ENCODE data around the gene IKBIP.
"Not testable (repeated sequence)": the region's sequence is repeated elsewhere in the genome, so short reads cannot be mapped to it uniquely, and the experiment has no call there.

The IKBIP gene

DNA sequence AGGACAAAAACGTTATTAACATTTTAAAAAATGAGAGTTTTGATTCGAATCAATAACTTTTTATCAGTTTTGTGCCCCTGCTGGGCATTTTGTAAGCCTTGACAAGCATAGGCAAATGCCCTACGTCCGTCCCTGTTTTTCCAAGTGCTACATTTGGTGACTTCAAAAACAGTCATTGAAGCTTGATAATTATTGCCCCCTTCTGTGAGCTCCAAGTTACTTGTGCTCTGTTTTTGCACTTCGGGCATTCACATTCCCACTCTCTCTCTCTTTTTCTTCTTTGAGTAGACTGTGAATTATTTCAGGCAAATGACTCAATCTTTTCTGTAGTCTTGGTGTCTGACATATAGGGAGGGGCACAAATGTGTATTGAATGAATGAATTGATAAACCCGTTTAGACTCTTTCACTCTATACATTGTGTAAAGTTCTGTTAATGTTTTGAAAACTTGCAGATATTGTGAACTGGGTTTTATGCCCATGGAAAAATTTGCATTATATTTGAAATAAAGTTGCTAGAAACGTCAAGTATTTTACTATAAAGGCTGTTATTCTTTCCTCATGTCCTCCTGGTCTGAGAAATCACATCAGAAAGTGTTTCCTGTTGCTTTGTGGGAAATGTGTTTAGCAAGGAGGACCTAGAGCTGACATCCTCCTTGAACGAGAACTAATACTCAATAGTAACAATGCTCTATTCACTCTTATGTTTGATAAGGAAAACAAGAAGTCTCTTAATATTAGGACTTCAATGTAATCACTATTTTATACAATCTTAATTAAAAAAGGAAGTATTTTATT, 1.9 kb upstream of the IKBIP start:
- Mint-ChIP-seq H3K4me3 (peak overlapping the region; percentile 96), H3K36me3 (peaks cover 64% of the 10 kb centered on the region), H3K27ac (no peak overlapping the region), H3K4me1 (peaks cover 7% of the 10 kb centered on the region), H3K9me3 (no peaks in the 10 kb centered on the region)
- DNase-seq (ENCODE audit: low spot score in 2 of 2): no peak
- no peak for ATAC-seq

DNA sequence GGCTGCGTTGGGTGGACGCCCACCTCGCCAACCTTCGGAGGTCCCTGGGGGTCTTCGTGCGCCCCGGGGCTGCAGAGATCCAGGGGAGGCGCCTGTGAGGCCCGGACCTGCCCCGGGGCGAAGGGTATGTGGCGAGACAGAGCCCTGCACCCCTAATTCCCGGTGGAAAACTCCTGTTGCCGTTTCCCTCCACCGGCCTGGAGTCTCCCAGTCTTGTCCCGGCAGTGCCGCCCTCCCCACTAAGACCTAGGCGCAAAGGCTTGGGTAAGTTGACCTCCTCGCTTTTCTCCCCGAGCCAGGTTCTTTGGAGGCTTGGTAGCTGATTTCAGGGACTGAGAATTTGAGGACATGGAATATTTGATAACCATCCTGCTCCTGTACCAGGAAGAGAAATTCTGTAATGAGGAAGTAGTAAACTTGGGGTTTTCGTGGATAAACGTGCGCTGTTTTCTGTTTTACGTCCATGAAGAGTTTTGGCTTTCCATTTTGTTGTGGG, 1.0 kb upstream of the IKBIP start:
- peaks cover 60% of the 10 kb centered on the region for H3K36me3 Mint-ChIP-seq
- ATAC-seq (no peak), DNase-seq (ENCODE audit: low spot score in 2 of 2) (no peak)
- no peaks in the 10 kb centered on the region for H3K9me3 Mint-ChIP-seq
- peak overlapping the region; percentile 96 for H3K4me3 Mint-ChIP-seq
- H3K27ac Mint-ChIP-seq: peak overlapping the region; percentile 92
- peaks cover 7% of the 10 kb centered on the region for H3K4me1 Mint-ChIP-seq

DNA sequence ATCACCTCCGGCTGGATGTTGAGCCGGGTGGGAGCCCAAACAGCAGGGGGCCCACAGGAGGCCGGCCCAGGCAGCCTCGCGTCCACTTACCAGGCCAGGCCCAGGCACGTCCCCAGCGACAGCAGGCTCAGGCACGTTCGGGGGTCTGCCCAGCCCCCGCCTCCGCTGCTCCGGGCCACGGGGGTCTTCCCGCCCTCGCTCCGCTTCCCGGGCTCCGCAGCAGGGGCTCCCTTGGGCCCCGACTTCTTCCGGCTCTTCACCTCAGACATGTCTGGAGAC, 216 bp downstream of the IKBIP start:
- ATAC-seq (peak; percentile 29), DNase-seq (ENCODE audit: low spot score in 2 of 2) (no peak)
- Mint-ChIP-seq H3K4me1 (peaks cover 7% of the 10 kb centered on the region), H3K9me3 (no peaks in the 10 kb centered on the region), H3K27ac (peak overlapping the region; percentile 92), H3K4me3 (peak overlapping the region; percentile 96), H3K36me3 (peaks cover 49% of the 10 kb centered on the region)

DNA sequence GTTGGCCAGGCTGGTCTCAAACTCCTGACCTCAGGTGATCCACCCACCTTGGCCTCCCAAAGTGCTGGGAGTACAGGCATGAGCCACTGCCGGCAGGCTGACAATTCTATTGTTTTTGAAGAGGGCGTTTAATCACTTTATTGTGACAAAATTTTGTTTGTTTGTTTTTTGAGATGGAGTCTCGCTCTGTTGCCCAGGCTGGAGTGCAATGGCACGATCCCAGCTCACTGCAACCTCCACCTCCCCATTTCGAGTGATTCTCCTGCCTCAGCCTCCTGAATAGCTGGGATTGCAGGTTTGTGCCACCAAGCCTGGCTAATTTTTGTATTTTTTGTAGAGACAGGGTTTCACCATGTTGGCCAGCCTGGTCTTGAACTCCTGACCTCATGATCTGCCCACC, 1.8 kb downstream of the IKBIP start:
- not testable (repeated sequence) for DNase-seq (ENCODE audit: low spot score in 2 of 2); ATAC-seq; H3K9me3 Mint-ChIP-seq; H3K27ac Mint-ChIP-seq
- H3K4me1 Mint-ChIP-seq: peaks cover 15% of the 10 kb centered on the region
- peak overlapping the region; percentile 96 for H3K4me3 Mint-ChIP-seq
- H3K36me3 Mint-ChIP-seq: peaks cover 33% of the 10 kb centered on the region

DNA sequence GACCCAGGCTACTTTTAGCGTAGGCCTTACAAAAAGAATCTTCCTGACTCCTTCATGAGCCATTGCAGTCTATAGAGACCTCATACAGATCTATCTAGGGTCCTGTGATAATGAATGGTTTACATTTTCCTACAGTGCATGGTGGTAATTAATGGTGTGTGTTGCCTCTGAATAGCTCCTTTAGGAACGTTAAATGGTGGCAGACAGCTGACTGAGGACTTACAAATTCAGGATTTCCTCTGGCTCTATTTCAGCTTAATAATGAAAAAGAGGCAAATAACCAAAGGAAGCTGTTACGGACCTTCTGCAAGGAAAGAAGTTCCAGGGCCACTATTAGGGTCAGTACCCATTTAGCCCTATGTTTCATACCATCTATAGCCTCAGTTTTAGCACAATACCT, 5.1 kb downstream of the IKBIP start:
- peaks cover 28% of the 10 kb centered on the region for H3K36me3 Mint-ChIP-seq
- no peak overlapping the region for H3K4me3 Mint-ChIP-seq
- H3K27ac Mint-ChIP-seq: no peak overlapping the region
- no peak for ATAC-seq
- H3K4me1 Mint-ChIP-seq: peaks cover 14% of the 10 kb centered on the region
- no peak for DNase-seq (ENCODE audit: low spot score in 2 of 2)
- no peaks in the 10 kb centered on the region for H3K9me3 Mint-ChIP-seq

DNA sequence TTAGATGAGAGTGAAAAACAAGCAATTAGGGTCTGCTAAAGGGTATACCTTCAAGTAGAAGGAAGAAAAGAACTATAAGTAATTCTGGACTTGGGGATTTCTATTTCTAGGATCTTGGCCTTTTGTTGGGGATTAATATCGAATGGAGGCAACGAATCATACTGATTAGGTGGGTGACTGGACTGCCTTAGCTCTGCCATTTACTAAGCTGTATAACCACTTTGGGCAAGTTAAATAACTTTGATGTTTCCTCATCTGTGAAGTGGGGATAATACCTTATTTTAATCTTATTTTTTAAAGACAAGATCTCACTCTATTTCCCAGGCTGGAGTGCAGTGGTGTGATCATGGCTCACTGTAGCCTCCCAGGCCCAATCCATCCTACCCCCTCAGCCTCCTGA, 6.6 kb downstream of the IKBIP start:
- no peak overlapping the region for H3K27ac Mint-ChIP-seq
- ATAC-seq: no peak

DNA sequence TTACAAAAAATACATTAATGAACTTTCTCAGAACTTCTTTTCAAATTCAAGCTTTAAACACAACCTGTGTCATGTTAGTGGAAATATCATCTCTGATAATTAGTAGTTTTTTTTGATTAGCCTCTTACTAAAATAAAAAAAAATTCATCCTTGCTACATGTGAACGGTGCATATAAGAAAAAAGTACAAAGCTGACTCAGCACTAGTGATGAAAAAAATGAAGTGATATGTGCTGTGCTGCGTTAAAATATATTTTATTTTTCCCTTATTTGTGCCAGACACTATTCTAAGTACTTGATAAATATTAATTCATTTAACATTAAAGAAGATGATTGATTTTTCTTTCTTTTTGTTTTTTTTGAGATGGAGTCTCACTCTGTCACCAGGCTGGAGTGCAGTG, 7.5 kb downstream of the IKBIP start:
- no peak overlapping the region for H3K4me3 Mint-ChIP-seq
- peaks cover 36% of the 10 kb centered on the region for H3K36me3 Mint-ChIP-seq
- H3K9me3 Mint-ChIP-seq: no peaks in the 10 kb centered on the region
- H3K4me1 Mint-ChIP-seq: peaks cover 14% of the 10 kb centered on the region
- DNase-seq (ENCODE audit: low spot score in 2 of 2) (no peak), ATAC-seq (no peak)
- H3K27ac Mint-ChIP-seq: no peak overlapping the region

More for the DNA sequence above, 6.6 kb downstream of the IKBIP start:
- Mint-ChIP-seq H3K9me3 (no peaks in the 10 kb centered on the region), H3K4me3 (no peak overlapping the region), H3K36me3 (peaks cover 33% of the 10 kb centered on the region), H3K4me1 (peaks cover 14% of the 10 kb centered on the region)
- DNase-seq (ENCODE audit: low spot score in 2 of 2): no peak

DNA sequence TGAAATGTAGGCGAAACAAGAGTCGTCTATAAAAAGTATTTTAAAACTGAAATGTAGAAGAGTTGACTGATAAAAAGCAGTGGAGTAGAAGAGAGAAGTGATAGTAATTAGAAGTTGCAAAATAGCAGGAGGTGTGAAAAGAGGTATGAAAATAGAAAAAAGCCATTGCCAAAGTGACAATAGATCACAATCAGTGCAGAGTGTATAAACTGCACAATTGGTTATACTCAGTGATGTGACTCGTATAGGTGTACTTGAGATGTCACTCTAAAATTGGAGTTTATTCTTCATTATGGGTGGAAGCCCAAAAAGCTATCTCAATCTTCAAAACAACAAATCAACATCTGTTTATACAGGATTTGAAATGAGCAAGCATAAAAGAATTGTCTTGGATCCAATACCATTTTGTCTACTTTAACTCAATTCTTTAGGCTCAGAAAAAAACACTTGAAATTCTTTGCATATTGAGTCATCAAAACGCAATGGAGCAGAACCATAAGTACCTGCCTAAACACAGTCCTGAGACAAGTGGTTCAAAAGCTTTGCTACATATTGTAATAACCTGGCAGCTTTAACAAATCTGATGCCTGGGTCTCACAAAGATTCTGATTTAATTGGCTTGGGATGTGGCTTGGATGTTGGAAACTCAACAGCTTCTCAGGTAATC, 8.8 kb downstream of the IKBIP start:
- Mint-ChIP-seq H3K9me3 (no peaks in the 10 kb centered on the region), H3K4me3 (no peak overlapping the region), H3K36me3 (peaks cover 43% of the 10 kb centered on the region), H3K4me1 (peaks cover 14% of the 10 kb centered on the region), H3K27ac (no peak overlapping the region)
- DNase-seq (ENCODE audit: low spot score in 2 of 2) (no peak), ATAC-seq (no peak)

DNA sequence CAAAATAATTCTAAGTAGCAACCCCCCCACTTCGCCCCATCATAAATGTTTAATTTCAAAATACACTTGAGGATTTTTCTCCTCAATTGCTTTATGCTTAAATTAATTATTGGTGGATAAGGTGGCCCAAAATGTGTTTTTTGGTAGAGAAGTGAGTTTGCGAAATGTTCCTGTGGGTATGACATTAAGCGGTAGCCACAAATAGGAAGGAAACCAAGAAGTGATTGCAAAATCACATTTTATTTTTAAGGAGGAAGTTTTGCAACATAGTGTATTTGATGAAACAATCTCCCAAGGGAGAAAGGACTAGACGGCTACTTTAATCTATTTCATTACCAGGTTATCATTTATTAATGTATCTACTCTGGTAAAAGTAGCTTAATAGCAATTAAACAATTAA, 25.6 kb downstream of the IKBIP start:
- peaks cover under 1% of the 10 kb centered on the region for H3K36me3 Mint-ChIP-seq
- DNase-seq (ENCODE audit: low spot score in 2 of 2): no peak

DNA sequence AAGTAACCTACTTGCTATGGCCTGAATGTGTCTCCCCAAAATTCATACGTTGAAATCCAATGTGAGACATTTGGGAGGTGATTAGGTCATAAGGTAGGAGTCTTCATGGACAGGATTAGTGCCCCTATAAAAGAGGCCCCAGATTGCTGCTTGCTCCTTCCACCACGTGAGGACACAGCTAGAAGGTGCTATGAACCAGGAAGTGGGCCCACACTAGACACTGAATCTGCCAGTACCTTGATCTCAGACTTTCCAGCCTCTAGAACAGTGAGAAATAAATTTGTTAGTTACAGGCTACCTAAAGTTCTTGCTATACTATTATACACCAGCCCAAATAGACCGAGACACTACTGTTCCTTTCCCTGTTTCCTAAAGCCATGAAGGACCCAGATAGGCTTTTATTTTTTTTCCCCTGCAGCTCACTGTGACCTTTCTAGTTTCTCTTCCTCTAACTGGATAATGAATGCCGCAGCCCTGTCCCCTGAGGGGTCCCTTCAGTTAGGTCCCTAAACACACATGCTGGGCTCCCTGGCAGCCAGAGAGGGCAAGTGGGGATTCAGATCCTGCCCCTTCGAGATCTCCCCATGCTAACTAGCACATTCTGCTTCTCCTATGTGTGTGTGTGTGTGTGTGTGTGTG, 31.8 kb downstream of the IKBIP start:
- peaks cover 5% of the 10 kb centered on the region for H3K36me3 Mint-ChIP-seq
- no peaks in the 10 kb centered on the region for H3K9me3 Mint-ChIP-seq
- DNase-seq (ENCODE audit: low spot score in 2 of 2): no peak
- H3K27ac Mint-ChIP-seq: peak overlapping the region; percentile 24
- H3K4me1 Mint-ChIP-seq: no peaks in the 10 kb centered on the region
- no peak for ATAC-seq
- H3K4me3 Mint-ChIP-seq: no peak overlapping the region

More for the DNA sequence above, 25.6 kb downstream of the IKBIP start:
- Mint-ChIP-seq H3K4me1 (no peaks in the 10 kb centered on the region), H3K9me3 (no peaks in the 10 kb centered on the region), H3K27ac (no peak overlapping the region), H3K4me3 (no peak overlapping the region)
- ATAC-seq: no peak

DNA sequence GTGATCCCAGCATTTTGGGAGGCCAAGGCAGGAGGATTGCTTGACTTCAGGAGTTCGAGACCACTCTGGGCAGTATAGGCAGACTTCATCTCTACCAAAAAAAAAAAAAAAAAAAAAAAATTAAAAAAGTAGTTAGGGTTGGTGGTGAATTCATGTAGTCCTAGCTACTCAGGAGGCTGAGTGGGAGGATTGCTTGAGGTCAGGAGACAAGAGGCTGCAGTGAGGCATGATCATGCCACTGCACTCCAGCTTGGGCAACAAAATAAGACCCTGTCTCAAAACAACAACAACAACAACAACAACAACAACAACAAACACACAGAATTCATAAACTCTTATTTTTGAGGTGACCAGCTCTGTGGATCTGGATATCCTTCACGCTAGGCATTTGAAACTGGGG, 34.0 kb downstream of the IKBIP start:
- no peak for ATAC-seq
- Mint-ChIP-seq H3K36me3 (peaks cover 5% of the 10 kb centered on the region), H3K27ac (no peak overlapping the region), H3K4me3 (no peak overlapping the region), H3K4me1 (peaks cover 5% of the 10 kb centered on the region), H3K9me3 (no peaks in the 10 kb centered on the region)
- no peak for DNase-seq (ENCODE audit: low spot score in 2 of 2)

DNA sequence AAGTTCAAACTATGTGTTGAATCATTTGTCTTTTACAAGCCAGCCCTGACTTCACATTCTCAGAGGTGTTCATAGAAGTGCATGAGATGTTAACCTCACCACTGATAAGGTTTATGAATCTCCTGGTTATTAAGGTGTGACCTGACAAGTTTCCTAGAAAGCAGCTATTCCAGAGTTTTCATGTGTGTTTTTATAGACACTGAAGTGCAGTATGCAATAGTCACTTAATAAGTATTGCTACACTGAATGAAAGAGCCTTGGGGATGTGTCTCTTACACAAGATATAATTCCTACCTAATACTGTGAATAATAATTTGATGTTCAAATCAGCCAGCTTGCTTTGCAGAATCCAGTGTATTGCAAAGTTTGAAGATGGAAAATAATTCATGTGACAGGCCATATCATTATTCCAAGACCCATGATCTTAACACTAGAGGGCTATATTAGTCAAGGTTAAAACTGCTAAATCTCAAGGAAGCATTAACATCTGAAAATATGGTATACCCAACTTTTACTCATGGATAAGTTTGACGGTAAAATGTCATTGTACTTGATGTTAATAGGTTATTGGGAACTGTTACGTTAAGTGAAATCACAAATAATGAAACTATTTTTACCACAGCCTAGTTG, 38.1 kb downstream of the IKBIP start:
- no peak overlapping the region for H3K4me3 Mint-ChIP-seq
- ATAC-seq (no peak), DNase-seq (ENCODE audit: low spot score in 2 of 2) (no peak)
- peaks cover 5% of the 10 kb centered on the region for H3K4me1 Mint-ChIP-seq
- no peaks in the 10 kb centered on the region for H3K9me3 Mint-ChIP-seq
- peaks cover 35% of the 10 kb centered on the region for H3K36me3 Mint-ChIP-seq
- H3K27ac Mint-ChIP-seq: peak overlapping the region; percentile 58

DNA sequence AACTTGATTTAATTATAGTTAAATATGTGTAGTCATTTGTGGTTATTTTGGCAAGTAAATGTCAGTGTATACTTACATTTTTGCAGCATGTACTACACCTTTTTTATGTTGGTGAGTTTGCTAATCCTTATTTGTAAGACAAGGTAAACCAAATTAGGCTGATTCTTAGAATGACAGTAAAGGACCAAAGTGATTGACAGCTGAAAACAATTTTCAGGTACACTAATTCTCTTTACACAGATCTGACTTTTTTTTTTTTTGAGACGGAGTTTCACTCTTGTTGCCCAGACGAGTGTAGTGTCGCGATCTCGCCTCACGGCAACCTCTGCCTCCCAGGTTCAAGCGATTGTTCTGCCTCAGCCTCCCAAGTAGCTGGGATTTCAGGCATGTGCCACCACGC, 42.7 kb downstream of the IKBIP start:
- ATAC-seq (no peak), DNase-seq (ENCODE audit: low spot score in 2 of 2) (no peak)
- peaks cover under 1% of the 10 kb centered on the region for H3K4me1 Mint-ChIP-seq
- H3K4me3 Mint-ChIP-seq: no peak overlapping the region
- H3K36me3 Mint-ChIP-seq: peaks cover 81% of the 10 kb centered on the region
- H3K9me3 Mint-ChIP-seq: no peaks in the 10 kb centered on the region
- no peak overlapping the region for H3K27ac Mint-ChIP-seq

DNA sequence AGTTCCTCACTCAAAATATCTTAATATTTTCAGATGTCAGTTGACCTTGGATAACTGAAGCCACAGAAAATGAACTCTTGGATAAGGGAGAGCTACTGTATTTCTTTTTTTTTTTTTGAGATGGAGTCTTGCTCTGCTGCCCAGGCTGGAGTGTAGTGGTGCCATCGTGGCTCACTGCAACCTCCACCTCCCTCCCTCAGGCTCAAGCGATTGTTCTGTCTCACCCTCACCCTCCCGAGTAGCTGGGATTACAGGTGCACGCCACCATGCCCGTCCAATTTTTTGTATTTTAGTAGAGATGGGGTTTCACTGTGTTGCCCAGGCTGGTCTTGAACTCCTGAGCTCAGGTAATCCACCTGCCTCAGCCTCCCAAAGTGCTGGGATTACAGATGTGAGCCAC, 47.3 kb downstream of the IKBIP start:
- H3K27ac Mint-ChIP-seq; ATAC-seq; DNase-seq (ENCODE audit: low spot score in 2 of 2); H3K9me3 Mint-ChIP-seq; H3K4me3 Mint-ChIP-seq: not testable (repeated sequence)
- Mint-ChIP-seq H3K4me1 (peaks cover 15% of the 10 kb centered on the region), H3K36me3 (peaks cover 95% of the 10 kb centered on the region)

DNA sequence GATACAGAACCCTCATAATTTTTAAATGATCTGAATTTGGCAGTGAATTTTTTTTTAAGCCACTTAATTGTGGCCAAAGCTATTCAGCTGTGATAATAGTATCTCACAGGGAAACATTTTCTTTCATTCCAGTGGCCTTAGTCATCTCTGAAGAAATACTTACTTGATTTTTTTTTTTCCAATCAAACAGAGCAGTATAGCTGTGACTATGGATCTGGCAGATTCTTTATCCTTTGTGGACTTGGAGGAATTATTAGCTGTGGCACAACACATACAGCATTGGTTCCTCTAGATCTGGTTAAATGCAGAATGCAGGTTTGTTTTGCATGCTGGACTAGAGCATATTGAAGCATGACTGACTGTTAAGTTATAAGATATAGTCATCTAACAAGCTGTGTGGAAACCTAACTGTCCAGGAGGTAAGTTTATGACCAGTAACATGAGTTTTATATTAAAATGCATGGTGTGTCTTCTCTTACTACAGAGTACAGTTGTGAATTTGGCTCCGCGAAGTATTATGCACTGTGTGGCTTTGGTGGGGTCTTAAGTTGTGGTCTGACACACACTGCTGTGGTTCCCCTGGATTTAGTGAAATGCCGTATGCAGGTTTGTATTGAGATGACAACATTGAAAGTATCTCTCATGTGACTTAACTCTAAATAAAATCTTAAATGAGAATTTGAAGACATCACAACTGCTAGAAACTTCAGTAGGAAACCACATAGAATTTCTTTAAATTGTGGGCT, 49.2 kb downstream of the IKBIP start:
- peak; percentile 52 for ATAC-seq
- peak overlapping the region; percentile 91 for H3K4me3 Mint-ChIP-seq
- H3K4me1 Mint-ChIP-seq: peaks cover 15% of the 10 kb centered on the region
- H3K27ac Mint-ChIP-seq: peak overlapping the region; percentile 99
- no peaks in the 10 kb centered on the region for H3K9me3 Mint-ChIP-seq
- peak in 1 of 2 donors; percentile 58 for DNase-seq (ENCODE audit: low spot score in 2 of 2)
- peaks cover 76% of the 10 kb centered on the region for H3K36me3 Mint-ChIP-seq
